DMS153 treated with DMSO at 0.1 percent for 48 hours (cell line): Measurements from ENCODE around the gene WRAP73.

ENCODE experiments used
- DNase-seq: peaks from one replicate; lab custom pipeline; 2025; ENCODE audit not compliant: unreplicated experiment; lab: John Stamatoyannopoulos, UW

The WRAP73 gene

DNA sequence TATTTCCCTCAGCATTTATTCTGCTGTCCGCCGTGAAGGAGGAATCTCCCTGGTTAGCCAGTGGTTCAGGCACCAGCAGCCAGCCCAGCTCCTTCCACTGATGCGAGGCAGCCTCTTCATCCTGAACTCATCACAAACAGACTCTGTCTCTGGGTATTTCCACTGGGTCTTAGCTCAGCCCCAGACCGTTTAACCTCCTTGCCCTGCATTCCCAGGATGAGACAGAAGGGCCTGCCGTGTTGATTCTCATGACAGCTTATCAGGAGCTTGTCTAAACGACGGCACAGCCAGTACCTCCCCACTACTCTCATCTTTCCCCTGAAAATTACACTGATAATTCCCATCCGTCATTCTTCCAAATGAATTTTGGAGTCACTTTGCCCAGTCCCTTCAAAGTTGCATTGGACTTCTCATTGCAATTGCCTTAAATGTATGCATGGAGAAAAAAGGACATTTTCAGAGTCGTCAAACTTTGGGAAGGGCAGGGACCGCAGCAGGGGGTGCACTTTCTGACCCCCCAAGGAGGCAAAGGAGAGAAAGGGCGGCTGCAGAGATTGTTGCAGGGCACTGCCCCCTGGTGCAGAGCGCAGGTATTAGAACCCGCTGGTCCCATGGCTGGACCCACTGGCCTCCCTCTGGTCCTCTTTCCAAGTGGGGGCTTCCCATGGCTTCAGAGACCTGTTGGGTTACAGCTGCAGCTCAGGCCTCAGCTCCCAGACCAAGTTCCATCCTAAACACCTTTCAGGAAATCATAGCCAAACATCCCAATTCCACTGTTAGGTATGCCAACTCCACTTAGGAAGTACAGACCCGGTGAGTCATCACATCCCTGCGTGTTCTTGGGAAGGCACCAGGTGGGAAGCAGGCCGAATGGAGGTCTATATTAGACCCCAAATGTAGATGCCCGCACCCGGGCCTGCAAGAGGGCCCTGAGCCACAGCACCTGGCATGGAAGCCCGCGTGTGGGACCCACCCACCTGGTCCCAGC, 34.9 kb downstream of the WRAP73 start:
- DNase-seq: no peak

DNA sequence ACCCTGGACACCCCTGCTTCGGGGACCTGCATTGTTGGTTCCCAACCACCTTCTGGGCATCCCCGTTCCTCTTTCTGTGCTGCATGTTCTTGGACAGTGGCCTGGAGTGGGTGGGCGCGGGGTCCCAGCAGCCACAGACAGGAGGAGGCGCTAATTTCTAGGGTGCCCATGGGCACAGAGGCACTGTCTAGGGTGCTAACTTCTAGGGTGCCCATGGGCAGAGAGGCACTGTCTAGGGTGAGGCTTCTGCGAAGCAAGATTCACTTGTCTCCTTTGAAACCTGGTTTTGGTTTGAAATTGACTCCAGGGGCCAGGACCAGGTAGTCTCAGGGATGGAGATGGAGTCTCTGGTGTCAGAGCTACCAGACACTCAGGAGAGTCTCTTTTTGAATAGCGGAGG, 37.8 kb downstream of the WRAP73 start:
- DNase-seq: no peak

GRCh38 chr1:3611170-3612019, 38.5 kb downstream of the WRAP73 start, which contains the start of gene MEGF6:
Gene MEGF6, minus strand, starts transcription at chr1:3611508. Its CDS starts 240 bp downstream, at chr1:3611268.
- DNase-seq: no peak

DNA sequence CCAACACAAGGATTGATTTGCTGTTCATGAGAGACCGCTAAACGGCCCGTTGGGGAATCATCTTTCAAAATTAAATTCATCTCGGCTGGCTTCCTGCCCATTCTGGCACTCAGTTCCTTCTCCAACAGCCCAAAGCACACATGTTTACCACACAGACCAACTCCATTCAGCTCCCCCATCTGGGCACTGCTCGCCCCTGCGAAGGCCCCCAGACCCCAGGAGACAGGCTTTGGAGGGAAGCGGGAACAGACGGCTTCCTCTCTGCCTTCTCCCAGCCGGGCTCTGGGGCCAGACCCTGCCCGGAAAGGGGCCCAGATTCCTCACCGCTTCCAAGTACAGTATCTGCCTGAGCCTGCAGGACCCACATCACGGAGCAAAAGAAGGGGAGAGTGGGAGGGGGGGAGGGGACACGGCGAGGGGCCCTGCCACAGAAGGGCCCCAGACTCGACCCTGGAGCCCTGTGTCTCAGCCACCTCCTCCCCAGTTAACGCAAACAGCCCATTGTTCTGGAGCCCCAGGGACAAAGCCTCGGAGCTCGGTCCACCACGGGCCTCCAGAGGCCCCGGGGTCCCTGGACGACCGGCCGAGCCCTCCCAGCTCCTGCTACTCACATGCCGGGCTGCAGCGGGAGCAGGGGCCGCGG, 39.3 kb downstream of the WRAP73 start:
- no peak for DNase-seq

DNA sequence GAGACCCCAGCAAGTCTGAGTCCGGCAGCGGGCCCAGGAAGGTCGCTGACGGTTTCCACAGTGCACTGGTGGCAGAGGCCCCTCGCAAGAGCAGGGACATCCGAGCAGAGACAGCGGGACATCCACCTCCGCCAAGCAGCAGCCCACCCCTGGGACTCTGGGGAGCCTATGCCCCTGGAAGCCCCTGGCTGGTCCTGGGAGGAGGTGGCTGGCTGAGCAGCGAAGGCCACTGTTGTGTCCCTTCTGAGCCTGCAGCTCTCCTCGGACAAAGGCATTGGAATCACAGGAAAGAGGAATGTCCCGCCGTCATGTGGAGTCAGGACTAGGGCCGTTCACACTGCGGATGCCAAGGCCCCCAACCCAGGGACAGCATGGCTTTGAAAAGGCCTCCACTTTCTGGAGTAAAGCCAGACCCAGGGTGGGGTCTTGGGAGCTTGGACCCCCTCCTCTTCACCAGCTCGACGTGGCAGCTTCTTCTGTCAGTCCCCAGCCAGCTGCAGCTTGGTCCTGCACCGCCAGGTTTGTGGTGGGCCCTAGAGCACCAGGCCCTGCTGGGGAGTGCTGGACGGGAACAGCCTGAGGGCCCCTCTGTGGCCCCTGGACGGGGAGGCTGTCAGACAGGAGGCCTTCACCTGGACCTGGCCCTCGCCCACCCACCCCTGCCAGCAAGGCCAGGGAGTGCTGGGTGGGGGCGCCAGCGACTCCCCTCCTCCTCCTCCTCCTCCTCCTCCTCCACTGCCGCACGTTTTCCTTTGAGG, 40.0 kb downstream of the WRAP73 start:
- DNase-seq: no peak

DNA sequence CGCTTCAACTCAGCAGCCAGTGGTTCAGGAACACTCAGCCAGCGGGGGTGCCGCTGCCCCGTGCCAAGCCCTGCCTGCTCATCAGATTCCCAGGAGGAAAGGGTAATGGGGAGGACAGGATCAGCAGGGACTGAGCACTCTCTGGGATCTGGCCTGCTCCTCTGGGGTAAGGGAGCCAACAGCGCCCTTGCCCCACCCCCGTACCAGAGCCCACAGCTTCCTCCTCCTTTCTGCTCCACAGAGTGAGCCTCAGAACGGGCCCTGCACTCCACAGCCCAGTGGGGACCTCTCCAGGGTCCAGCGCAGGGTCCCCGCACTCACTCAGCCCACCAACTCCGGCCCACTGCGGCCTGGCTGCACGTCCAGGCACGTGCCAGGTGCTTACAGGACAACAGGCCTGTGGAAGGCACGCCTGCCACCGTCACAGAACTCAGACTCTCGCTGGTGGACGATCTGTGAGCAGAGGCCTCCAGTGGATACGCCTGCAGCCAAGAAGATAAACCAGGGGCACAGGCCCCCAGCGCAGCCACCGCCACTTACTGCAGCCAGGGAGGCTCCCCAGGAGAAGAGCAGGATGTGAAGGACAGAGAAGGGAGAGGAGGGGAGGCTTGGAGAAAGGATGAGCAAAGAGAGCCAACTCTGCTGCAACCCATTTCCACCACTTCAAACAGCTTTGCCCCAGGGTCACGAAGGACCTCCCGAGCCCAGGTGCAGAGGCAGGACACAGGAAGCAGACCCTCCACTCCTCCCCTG, 40.7 kb downstream of the WRAP73 start:
- no peak for DNase-seq

DNA sequence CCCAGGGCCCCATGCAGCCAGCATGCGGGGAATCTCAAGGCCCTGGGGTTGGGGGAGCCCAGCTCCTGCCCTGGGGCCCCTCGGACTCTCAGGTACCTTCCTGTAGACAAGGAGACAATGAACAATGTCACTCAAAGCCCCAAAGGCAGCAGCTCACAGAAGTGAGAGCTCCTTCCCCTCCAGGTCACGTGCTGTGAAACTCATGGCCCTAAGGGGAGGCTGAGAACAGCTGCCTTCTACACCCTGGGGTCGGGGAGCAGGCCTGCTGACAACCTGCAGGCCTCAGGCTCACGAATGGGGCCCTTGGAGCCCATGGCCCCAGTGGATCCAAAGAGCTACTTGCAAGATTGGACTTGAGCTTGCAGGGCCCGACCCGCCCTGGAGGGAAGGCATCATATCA, 41.7 kb downstream of the WRAP73 start:
- no peak for DNase-seq

DNA sequence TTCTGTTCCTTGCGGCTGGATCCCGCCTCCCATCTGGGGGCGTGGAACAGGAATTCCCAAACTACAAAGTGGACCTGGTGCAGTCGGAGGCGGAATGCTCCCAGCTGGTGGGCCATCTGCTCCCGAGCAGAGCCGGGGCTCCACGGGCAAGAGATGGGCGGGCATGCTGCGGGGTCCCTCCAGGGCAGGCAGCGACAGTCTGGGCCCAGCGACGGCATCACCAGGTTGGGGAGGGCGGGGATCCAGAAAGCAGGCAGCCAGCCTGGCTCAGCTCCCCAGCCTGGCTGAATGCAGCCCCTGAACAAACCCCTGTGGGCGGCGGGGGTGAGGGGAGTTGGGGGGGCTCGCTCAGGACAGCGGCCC, 42.2 kb downstream of the WRAP73 start:
- DNase-seq: no peak

DNA sequence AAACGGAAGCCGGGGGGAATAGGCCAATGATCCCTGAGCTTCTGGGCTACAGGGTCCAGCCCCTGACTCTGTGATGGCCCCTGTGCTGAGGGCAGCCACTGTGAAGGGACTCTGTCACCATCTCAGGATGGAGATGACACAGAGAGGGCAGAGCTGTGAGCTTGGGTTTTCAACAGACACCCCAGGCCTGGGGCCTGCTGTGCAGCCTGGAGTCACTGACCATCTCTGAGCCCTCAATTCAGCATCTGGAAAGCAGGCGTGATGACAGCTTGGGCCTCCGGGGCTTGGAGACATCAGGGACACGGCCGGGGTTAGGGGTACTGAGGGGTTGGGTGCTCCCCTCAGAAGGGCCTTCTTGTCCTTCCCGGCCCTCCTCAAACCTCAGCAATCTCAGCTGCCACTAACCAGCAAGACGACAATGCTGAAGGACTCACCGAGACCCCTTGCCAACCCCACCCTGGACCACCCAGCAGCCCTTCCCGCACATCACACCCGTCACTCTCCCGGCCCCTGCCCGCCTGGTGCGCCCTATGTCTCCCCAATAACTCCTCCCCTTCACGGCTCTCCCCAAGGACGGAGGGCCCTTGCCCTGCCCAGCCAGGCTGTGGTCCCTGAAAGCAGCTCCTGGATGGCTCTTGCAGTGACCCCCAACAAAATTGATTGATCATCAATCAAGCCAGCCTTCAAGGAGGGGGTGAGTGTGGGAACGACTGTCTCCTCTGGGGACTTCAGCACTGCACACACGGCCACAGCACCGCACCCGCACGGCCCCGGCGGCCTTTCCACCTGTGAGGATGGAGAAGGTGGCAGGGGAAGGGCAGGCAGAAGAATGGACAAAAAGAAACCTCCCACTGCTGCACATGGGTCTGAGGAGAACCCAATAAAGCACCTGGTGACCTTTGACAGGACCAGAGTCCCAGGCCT, 42.9 kb downstream of the WRAP73 start:
- no peak for DNase-seq

DNA sequence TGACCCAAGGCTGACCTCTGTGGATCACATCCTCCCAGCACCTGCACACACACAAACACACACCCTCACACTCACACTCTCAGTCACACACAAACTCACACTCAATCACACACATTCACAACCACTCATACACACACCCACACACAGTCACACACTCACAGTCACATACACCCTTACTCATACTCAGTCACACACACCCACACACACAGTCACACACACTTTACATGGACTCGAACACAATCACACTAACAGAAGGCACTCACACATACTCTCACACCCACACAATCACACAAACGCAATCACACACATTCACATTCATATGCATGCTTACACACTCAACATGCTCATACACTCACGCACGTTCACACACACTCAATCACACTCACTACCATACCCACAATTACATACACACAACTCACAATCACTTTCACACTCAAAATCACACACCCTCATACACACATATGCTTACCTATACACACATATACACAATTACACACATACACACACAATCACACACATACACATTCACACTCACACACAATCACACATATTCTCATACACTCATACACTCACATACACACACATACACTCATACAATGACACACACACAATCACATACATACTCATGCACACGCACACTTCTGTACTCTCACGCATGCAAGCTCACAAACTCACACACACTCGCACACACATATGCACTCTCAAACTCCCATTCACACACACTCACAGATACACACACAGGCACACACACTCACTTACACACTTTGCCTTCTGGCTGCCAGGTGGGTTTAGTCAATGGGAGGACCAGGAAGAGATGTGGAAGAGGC, 44.7 kb downstream of the WRAP73 start:
- no peak for DNase-seq

- DNase-seq: no peak
Observed at GRCh38 chr1:3604468-3604974, 45.4 kb downstream of the WRAP73 start.

DNA sequence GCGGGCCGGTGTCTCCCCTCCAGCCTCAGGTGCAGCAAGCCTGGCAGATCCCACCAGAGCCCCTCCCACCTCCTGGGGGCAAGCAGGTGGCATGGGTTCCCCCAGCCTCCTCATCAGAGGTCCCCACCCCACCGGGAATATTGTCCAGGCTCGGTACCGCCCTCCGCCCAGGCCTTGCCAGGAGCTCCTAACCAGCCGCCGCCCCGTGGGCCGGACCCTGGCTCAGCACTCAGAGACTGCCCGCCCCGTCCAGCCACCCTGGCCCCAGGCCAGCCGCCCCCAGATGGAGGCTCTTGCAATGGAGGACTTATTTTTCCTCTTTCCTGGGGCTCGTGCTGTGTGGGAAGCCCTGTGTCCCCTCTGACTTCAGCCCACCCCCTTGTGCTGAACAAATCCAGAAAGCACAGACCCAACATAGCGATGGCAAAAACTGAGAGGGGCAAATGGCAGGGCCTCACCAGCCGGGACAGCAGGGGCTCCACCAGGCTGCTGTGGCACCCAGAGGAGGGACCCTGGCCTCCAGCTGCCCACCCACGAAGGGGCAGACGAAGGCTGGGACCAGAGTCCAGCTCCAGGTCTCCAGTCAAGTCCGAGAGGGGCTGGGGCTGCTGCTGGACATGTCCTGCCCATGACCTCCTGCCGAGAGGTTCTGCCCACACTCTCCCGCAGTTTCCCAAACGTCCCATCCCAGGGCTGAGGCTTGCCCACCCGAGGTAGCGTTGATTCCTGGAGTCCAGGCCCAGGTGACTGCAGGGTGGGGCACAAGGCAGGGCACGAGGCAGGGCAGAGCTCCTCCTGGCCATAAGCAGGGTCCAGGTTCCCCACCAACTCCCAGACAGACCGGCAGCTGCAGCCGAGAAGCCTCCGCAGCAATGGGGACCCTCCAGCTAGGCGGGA, 46.1 kb downstream of the WRAP73 start:
- DNase-seq: no peak

- no peak for DNase-seq
Observed at GRCh38 chr1:3603156-3603555, 46.7 kb downstream of the WRAP73 start.

- no peak for DNase-seq
Observed at GRCh38 chr1:3602375-3602774, 47.5 kb downstream of the WRAP73 start.

DNA sequence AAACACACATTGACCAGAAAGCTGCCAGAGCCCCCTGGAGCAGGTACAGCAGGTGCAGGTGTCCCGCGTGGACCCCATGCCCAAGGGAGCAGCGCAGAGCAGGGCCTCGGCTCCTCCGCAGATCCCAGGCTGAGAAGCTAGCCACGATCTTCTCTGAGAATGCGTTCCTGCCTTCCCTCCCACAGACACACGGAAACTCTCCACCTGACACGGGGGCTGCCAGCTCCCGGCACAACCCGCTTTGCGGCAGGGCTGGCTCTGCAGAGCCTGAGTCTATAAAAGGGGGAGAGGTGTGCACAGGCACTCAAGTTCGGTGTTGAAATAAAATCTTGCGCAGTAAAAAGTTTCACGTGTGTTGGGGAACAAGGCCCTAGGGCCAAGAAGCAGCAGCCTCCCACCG, 48.2 kb downstream of the WRAP73 start:
- DNase-seq: no peak

DNA sequence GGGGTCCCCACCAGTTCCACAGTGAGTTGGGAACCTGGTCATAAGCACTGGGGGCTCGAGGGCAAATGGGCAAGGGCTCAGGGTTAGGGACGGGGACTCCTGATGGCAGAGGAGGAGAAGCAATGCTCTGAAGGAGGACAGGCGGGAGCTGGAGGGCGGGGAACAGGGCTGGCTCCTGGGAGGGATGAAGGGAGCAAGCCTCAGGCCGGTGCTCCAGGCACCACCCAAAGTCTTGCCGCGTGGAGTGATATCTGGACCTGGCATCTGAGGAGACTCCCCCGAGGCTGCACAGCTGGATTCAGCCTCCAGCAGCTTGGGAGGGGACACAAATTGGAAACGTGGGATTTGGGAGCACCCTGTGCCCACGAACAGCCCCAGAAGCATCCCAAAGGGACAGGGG, 49.5 kb downstream of the WRAP73 start:
- DNase-seq: no peak

- DNase-seq: no peak
Observed at GRCh38 chr1:3599816-3600215, 50.1 kb downstream of the WRAP73 start.
